Tongue (tissue), 2 donors: ENCODE data around the gene KIF19. TPM values are rescaled to one million over a fixed set of nuclear protein-coding genes. Genes with fewer than 3 reads are reported as not detected.

Source experiments
- DNase-seq: peaks from one replicate; pipeline ENCODE4 v3.0.0-alpha.2; 2015
- total RNA-seq: library from RNA; depleted of rRNA; stranded (reverse); fragments of >200 nt; gene quantifications from one replicate; pipeline ENCODE4 v1.2.3, GENCODE V29; 2014

The KIF19 gene
- total RNA-seq, 1 donor from 2014 or later = 2.5 TPM

GRCh38 chr17:74305865-74306654, 20.0 kb upstream of the KIF19 start:
- no peak for DNase-seq

DNA sequence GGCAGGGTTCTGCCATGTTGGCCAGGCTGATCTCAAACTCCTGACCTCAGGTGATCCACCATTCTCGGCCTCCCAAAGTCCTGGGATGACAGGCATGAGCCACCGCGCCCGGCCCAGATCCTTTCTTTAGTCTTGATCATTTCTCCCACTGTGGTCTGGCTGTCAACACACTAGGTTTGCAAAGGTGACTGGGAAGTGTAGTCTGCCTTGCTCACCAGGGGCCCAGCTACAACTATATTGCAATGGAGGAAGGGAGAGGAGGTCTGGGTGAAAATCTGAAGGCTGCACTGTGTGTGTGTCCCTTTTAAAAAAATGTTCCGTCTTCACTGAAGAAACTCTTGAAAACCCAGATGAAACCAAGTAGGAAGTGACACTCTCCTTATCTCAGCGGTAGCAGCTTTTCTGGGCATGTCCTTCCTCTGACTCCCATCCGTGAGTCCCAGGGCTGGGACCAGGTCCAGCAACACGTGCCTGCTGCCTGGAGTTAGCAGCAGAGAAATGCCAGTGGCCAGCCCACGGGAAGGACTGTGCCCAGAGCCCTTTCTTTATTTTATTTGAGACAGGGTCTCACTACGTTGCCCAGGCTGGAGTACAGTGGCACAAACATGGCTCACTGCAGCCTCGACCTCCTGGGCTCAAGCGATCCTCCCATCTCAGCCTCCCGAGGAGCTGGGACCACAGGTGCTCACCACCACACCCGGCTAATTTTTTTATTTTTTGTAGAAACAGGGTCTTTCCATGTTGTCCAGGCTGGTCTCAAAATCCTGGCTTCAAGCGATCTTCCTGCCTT, 17.8 kb upstream of the KIF19 start:
- no peak for DNase-seq

GRCh38 chr17:74309902-74310301, 16.1 kb upstream of the KIF19 start:
- DNase-seq = no peak

DNA sequence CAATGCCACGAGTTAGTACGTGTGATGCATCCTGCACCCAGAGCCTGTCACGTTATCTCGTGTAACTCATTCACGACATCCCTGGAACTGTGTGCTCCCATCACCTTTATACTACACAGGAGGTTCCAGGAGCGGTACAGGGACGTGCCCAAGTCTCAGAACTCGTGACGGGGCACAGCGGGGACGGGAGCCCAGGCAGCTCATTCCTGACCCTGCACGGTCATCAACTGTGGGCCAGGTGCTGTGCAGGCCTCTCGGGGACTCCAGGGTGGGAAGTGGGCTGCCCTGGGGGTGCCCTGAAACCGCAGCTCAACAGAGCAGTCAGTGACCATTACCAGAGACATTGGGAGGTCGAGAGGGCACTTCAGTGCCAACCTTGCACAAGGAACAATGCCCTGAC, 11.1 kb upstream of the KIF19 start:
- DNase-seq = no peak

DNA sequence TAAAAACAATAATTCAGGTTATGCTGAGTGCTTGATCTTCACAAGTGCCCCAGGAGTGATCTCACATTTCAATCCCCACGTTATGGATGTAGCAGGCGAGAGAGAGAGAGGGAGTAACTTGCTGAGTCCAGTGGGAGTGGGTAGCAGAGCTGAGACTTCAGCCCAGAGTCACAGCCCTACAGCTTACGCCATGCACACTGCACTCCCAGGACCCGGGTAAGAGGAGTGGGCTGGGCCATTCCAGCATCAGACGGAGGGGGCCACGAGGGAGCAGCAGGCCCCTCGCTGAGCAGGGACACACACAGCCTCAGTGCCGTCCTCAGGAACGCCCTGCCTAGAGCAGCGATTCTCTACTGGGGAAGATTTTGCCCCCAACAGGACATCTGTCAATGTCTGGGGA, 9.8 kb upstream of the KIF19 start:
- no peak for DNase-seq

GRCh38 chr17:74317071-74317470, 9.0 kb upstream of the KIF19 start:
- no peak for DNase-seq

DNA sequence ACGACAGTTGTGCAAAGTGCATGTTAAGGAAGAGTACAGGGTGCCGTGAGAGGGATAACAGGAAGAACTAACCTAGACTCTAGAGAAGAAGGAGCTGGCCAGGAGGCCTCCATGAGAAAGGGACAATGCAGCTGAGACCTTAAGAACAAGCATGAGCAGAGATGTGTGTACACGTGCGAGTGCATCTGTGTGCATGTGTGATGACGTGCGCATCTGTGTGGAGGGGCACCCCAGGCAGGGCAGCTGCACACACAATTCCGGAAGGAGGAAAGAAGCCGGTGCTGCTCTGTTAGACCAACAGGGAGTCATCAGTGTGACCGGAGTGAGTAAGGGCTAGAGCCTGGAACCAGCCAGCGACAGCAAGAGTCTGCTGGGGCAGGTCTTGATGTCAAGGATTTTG, 7.6 kb upstream of the KIF19 start:
- DNase-seq = no peak

- DNase-seq = no peak
Measured at GRCh38 chr17:74324521-74324920, 1.5 kb upstream of the KIF19 start.

DNA sequence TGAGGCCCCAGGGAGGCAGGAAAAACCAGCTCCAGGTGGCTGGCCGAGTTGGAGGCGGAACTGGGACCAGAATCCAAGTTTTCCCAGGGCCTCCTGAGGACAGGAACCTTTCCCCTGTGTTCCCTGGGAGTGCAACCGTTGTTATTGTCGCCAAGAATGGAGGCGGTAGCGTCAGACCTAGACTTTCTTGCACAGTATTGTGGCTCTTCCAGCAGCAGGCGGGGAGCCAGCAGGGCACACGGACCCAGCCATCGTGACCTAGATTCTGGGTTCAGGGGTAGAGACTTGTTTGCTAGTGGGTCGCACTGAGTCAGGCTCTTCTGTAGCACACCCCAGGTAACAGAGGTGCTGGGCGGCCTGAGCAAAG, 667 bp upstream of the KIF19 start:
- no peak for DNase-seq

DNA sequence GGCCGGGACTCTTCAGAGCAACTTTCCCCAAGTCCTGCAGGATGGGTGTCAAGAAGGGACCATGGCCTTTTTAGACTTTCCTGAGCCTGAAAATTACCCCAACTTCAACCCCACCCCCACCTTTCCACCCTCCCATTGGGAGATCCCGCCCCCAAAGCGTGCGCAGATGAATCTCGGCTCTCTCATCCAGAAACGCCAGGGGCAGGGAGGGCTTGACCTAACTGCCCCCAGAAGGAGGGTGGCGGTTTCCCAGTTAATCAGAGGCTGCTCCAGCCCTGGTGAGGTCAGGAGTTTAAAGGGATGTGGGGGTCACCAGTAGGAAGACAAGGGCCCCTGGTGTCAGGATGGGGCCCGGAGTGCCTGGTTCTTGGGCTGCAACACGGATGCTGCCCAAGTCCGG, 480 bp downstream of the KIF19 start:
- no peak for DNase-seq

DNA sequence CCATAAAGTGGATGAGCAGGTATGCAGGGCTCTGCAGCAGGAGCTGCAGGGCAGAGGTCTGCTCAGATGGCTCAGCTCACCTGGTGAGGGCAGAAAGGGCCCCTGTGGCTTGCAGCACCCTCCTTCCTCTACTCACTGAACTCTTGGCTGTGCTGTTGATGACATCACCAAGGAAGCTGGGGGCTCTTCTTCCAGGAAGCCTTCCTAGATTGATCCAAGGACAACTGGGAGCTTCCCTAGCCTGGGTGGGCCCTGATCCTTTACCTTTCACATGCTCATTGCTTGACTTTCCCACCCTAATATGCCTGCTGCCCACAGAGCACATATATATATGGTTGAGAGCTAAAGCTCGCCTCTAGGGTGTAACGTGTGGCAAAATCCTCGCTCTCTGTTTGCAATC, 2.5 kb downstream of the KIF19 start:
- no peak for DNase-seq

- no peak for DNase-seq
Measured at GRCh38 chr17:74329378-74329777, 3.4 kb downstream of the KIF19 start.

- no peak for DNase-seq
Measured at GRCh38 chr17:74330446-74330845, 4.4 kb downstream of the KIF19 start.

GRCh38 chr17:74332017-74332650, 6.1 kb downstream of the KIF19 start:
- no peak for DNase-seq

- DNase-seq = peak; percentile 82
Measured at GRCh38 chr17:74332763-74333283, 6.8 kb downstream of the KIF19 start.

DNA sequence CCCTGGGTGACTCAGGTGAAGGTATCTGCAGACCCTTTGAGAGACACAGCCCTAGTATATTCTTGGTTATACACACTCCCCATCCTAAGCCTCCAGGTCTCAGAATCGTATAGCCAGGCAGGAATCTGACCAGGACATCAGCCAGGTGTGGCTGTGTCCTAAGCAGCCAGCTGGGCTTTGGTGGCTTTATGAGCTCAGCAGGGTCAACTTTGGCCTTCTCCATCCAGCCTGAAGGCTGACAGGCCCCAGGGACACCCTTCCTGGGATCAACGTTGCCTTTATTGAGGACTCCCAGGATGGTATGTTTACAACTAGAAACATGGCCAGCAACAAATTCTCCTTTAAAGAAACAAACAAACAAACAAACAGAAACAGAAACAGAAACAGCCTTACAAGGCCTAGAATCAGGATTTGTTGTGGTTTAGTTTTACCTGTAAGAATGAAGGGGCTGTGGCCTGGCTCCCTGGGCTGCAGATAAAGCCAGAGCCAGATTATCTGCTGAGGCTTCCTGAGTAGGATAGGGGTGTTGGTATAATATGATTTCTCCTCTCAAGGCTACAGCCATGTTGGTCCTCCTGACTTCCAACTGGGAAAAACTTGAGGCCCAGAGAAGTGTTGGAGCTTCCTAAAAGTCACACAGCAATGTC, 8.5 kb downstream of the KIF19 start:
- DNase-seq = no peak

DNA sequence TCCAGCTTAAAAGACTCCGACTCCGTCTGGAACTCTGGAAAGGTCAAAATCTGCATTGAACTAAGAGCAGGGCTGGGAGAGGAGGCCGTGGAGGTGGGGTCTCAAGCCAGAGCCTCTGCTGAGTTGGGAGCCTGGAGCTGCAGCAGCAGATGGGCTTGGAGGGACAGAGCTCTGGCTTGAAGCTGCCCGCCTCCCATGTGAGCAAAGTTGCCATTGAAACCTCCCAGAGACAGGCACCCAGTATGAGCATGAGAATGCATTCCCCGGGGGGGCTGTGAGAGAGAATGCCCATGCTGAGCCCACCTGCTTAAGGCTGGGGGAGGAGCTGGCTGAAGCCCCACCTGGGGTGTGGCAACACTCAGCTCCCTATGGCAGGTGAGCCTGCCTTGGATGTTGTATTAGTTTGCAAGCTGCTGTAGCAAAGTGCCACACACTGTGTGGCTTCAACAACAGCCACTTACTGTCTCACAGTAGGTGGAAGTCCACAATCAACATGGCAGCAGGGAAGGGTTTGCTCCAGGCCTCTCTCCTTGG, 9.6 kb downstream of the KIF19 start:
- no peak for DNase-seq

DNA sequence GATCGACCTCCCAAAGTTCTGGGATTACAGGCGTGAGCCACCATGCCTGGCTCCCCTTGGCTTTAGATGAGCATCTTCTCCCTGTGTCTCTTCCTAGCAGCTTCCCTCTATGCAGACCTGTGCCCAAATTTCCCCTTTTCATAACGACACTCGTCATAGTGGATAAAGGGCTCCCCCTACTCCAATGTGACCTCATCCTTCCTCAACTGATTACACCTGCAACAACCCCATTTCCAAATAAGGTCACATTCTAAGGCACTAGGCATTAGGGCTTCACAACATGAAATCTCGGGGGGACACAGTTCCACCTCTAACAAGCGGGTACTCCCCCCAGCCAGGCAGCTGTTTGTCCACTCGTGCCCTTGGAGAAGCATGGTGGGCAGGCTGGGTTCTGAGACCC, 10.3 kb downstream of the KIF19 start:
- DNase-seq = no peak

GRCh38 chr17:74337834-74338500, 11.9 kb downstream of the KIF19 start:
- DNase-seq = peak; percentile 73

DNA sequence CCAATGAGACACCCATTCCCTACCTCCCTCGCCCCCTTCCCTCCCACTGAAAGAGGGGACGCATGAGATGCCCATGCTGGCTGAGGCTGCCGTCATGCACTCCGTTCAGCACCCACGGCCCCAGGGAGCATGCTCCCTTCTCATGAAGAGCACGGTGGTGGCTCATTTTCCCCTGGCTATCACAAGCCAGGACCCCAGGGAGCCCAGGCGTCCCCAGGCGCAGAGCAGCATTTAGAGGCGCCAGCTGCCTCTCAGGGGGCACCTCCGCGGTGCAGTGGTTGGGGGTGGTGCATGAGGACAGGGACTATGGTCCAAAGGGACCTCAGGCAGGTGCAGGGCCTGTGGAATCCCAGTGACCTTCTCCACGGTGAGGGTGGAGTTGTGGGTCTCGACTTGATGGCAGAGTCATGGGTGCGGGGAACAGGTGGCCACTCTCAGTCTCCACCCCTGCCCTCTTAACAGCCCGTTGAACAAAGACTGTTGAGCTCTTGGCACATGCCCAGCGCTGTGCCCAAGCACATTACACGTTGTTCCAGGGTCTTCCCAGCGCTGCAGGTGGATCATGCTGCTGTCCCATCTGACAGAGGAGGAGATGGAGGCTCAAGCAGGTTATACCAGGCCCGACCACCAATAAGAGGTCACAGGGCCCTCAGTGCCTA, 13.6 kb downstream of the KIF19 start:
- DNase-seq = no peak

DNA sequence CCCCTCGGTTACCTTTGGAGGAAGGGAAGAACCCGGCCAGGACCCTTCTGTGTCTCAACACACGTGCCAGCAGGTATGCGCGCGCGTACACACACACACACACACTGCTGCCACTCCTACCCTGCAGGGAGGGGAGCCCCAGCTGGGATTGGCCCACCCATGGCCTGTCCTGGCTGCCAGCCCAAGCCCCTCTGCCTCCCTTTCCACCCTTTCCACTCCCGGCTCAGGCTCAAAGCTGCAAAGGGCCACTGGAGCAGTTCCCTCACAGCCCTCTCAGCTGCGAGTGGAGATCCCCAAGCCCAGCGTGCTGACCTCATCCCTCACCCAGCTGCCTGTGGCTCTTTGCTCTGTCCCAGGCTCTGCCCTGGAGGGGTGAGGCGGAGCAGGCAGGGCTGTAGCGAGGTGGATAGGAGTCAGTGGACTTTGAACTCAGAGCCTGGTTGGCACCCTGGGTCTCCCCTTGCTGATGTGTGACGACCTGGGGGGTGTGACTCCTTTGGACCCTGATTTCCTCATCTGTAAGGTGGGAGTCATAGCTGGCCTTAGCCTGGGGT, 14.5 kb downstream of the KIF19 start:
- DNase-seq = peak; percentile 47
